A549 (cell line): Measurements from ENCODE around the gene CEL. TPM values are rescaled to one million over a fixed set of nuclear protein-coding genes. Genes with fewer than 3 reads are reported as not detected.
"Not testable (repeated sequence)": the region's sequence is repeated elsewhere in the genome, so short reads cannot be mapped to it uniquely, and the experiment has no call there.

Source experiments
- ATAC-seq, 2 experiments: fragments of 200-7000 bp in 1 of 2; fragments of >200 bp in 1 of 2; cut with Nextera tagmentation in 1 of 2; cut with Tn5 transposase in 1 of 2; 3 replicates each; pipeline versions ENCODE4 v1.8.0 to v1.9.1; 2018 to 2020; ENCODE audit warnings: mild to moderate bottlenecking in 1 of 2, moderate library complexity in 1 of 2
- CTCF ChIA-PET: fragments of 300-600 bp; sonication (Branson Sonifier 250); formaldehyde crosslinking; extraction: SDS; loops from one replicate; lab custom pipeline; 2021; ENCODE audit warnings: antibody characterized with exemption, inconsistent platforms; lab: Yijun Ruan, JAX
- POLR2A ChIA-PET: fragments of 350-600 bp; formaldehyde crosslinking; extraction: SDS; loops from one replicate; lab custom pipeline; 2021; ENCODE audit warnings: antibody characterized with exemption, inconsistent platforms; lab: Yijun Ruan, JAX
- DNase-seq, 2 experiments: peaks; one replicate each; pipeline versions ENCODE4 v3.0.0 to v3.0.0-alpha.2; 2011 to 2016; ENCODE audit warnings: low read depth in 1 of 2, low spot score in 1 of 2
- FAIRE-seq: peaks from 2 replicates; lab custom pipeline; 2011; peaks lifted over from hg19 to GRCh38; lab: Jason Lieb, UNC
- H3K27ac ChIP-seq, 2 experiments: fragments of >200 bp; sonication (Bioruptor Twin); formaldehyde crosslinking; 3 replicates each; pipeline ENCODE4 v1.5.1; 2016 to 2017
- H3K4me1 ChIP-seq: fragments of >200 bp; sonication (Bioruptor Twin); formaldehyde crosslinking; 3 replicates; pipeline ENCODE4 v1.6.1; 2016
- H3K4me2 ChIP-seq: fragments of >200 bp; sonication (Bioruptor Twin); formaldehyde crosslinking; 3 replicates; pipeline ENCODE4 v1.6.1; 2016
- H3K4me3 ChIP-seq: fragments of >200 bp; sonication (Bioruptor Twin); formaldehyde crosslinking; 3 replicates; pipeline ENCODE4 v1.5.1; 2016
- H3K9me3 ChIP-seq: fragments of >200 bp; sonication (Bioruptor Twin); formaldehyde crosslinking; 3 replicates; pipeline ENCODE4 v1.6.1; 2016
- CHD2 ChIP-seq: fragments of 150-350 bp; IDR thresholded peaks from 2 replicates; pipeline ENCODE4 v1.6.1; 2014; ENCODE audit warnings: low read length; ENCODE audit not compliant: partially characterized antibody
- EHF ChIP-seq: fragments of 250-450 bp; sonication (Bioruptor Pico); IDR thresholded peaks from 2 replicates; pipeline ENCODE4 v1.5.0; 2020; ENCODE audit warnings: mild to moderate bottlenecking
- EHMT2 ChIP-seq: fragments of 200-600 bp; sonication (generic); IDR thresholded peaks from 2 replicates; pipeline ENCODE4 v1.6.1; 2016; ENCODE audit warnings: antibody characterized with exemption, low read depth, mild to moderate bottlenecking, moderate library complexity
- ELK1 ChIP-seq: fragments of 150-350 bp; IDR thresholded peaks from 2 replicates; pipeline ENCODE4 v1.6.1; 2014; ENCODE audit warnings: low read depth, mild to moderate bottlenecking, low read length
- EP300 ChIP-seq, 2 experiments: fragments of >200 bp; sonication (Bioruptor Twin); formaldehyde crosslinking; IDR thresholded peaks; 2 replicates in 1 of 2; 3 replicates in 1 of 2; pipeline ENCODE4 v1.6.1; 2016 to 2017
- FOXS1 ChIP-seq: fragments of 250-450 bp; sonication (Bioruptor Pico); IDR thresholded peaks from 2 replicates; pipeline ENCODE4 v1.5.0; 2020; ENCODE audit warnings: mild to moderate bottlenecking, moderate library complexity
- GATA3 ChIP-seq: IDR thresholded peaks from 2 replicates; pipeline ENCODE4 v1.6.1; 2012; ENCODE audit warnings: borderline replicate concordance
- KDM5A ChIP-seq: fragments of 200-600 bp; sonication (generic); IDR thresholded peaks from 2 replicates; pipeline ENCODE4 v1.6.1; 2016; ENCODE audit warnings: antibody characterized with exemption, mild to moderate bottlenecking
- MAFK ChIP-seq: fragments of 450-650 bp; IDR thresholded peaks from 2 replicates; pipeline ENCODE4 v1.6.1; 2014; ENCODE audit not compliant: partially characterized antibody
- MYC ChIP-seq: IDR thresholded peaks from 2 replicates; pipeline ENCODE4 v1.6.1; 2012; ENCODE audit warnings: mild to moderate bottlenecking, inconsistent platforms, low read length, improper control_type of control experiment, borderline replicate concordance
- NR3C1 ChIP-seq: fragments of >200 bp; sonication (Bioruptor Twin); formaldehyde crosslinking; IDR thresholded peaks from 3 replicates; pipeline ENCODE4 v1.6.1; 2017
- PHF8 ChIP-seq: fragments of 200-600 bp; sonication (generic); IDR thresholded peaks from 2 replicates; pipeline ENCODE4 v1.6.1; 2016; ENCODE audit warnings: low read depth, mild to moderate bottlenecking, antibody characterized with exemption, moderate library complexity, borderline replicate concordance
- POLR2A ChIP-seq: IDR thresholded peaks from 2 replicates; pipeline ENCODE4 v1.6.1; 2012; ENCODE audit warnings: mild to moderate bottlenecking, low read length
- REST ChIP-seq: fragments of 200-600 bp; sonication (generic); IDR thresholded peaks from 2 replicates; pipeline ENCODE4 v1.6.1; 2016; ENCODE audit warnings: antibody characterized with exemption, mild to moderate bottlenecking, moderate library complexity
- SREBF2 ChIP-seq: fragments of 450-650 bp; IDR thresholded peaks from 2 replicates; pipeline ENCODE4 v1.6.1; 2014; ENCODE audit warnings: mild to moderate bottlenecking, moderate library complexity
- TFCP2L1 ChIP-seq: fragments of 250-450 bp; sonication (Bioruptor Pico); IDR thresholded peaks from 2 replicates; pipeline ENCODE4 v1.5.0; 2021; ENCODE audit warnings: mild to moderate bottlenecking
- WGBS: methylation state at CpG from one replicate; pipeline ENCODE4 v1.1.6; 2017; ENCODE audit errors: missing lambda C conversion rate; 5-methylcytosine and 5-hydroxymethylcytosine counted together
- polyA minus RNA-seq: library from RNA; depleted of rRNA, polyadenylated mRNA; stranded (reverse); fragments of >200 nt; gene quantifications from 2 replicates; pipeline ENCODE4 v1.2.3, GENCODE V29; 2011; rRNA and poly(A)+ RNA removed
- polyA plus RNA-seq, 4 experiments: library from polyadenylated mRNA; depleted of rRNA in 3 of 4; stranded (reverse); fragments of >200 nt; fragmentation: RNase III in 1 of 4; extraction: RNeasy Plus Mini Kit Qiagen cat#74134 plus additional on column Dnase treatment in 1 of 4; gene quantifications; 2 replicates in 3 of 4; 3 replicates in 1 of 4; pipeline ENCODE4 v1.2.3, GENCODE V29; 2011 to 2017
- TF ChIP-seq, protein P1 (sequence below): IDR thresholded peaks from 2 replicates; pipeline ENCODE4 v1.6.1; 2012
- TF ChIP-seq, protein P2 (sequence below): fragments of >200 bp; sonication (Bioruptor Twin); formaldehyde crosslinking; IDR thresholded peaks from 3 replicates; pipeline ENCODE4 v1.5.1; 2016

CEL gene
- polyA plus RNA-seq (2011; rRNA removed): 0.23 and 0.28 TPM in 2 replicates
- polyA plus RNA-seq (2012; cell fraction: cytosol; rRNA removed): 0.63 and 0.75 TPM in 2 replicates
- polyA plus RNA-seq (2012; cell fraction: nucleus; rRNA removed): 5.7 TPM in 2 replicates
- polyA plus RNA-seq (2017; fragmentation: RNase III; extraction: RNeasy Plus Mini Kit Qiagen cat#74134 plus additional on column Dnase treatment): 0.68 to 0.87 TPM (median 0.87 TPM) in 3 replicates
- polyA minus RNA-seq: 0.19 and 0.29 TPM in 2 replicates

- H3K4me2 ChIP-seq, DNase-seq, FAIRE-seq, H3K4me1 ChIP-seq, H3K4me3 ChIP-seq, CTCF ChIA-PET, ATAC-seq, H3K9me3 ChIP-seq: not testable (repeated sequence)
- H3K27ac ChIP-seq: peak within 1 kb of the TSS in 1 of 2 experiments; percentile 76; a peak in 4 of 6 replicates
- POLR2A ChIA-PET: interaction anchor here (0.7 kb wide), 1 partner anchor 61 kb away, joined by 5 read pairs; no protein-coding TSS in a partner anchor
- 67% methylated on average over 2 of the region's 9 CpGs for WGBS
Measured at GRCh38 chr9:133061764-133062145, at the start of gene CEL. TSS of gene CEL (plus strand) at chr9:133061981. CDS start at chr9:133062003, 22 bp downstream.

DNA sequence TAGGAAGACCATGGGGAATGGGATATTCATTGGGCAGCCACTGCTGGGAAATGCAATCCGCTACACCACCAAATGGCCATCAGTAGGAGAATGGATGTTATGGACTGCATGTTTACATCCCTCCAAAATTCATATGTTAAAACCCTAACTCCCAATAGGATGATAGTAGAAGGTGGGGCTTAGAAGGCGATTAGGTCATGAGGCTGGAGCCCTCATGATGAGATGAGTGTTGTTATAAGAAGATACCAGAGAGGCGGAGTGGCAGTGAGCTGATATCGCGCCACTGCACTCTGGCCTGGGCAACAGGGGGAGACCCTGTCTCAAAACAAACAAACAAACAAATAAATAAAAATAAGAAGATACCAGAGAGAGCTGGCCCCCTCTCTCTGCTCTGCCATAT, 47.1 kb upstream of the CEL start:
- POLR2A ChIA-PET: no interaction called here
- ATAC-seq: no peak
- H3K4me3 ChIP-seq: no peak overlapping the region
- TF ChIP-seq FOXS1 (CRISPR knock-in tag) (no peak), PHF8 (no peak), ELK1 (no peak), MYC (no peak), EHF (CRISPR knock-in tag) (no peak), EP300 (IDR thresholded peaks at IDR 0.05) (no peak), GATA3 (no peak), NR3C1 (no peak)
- TF ChIP-seq, protein P1, sequence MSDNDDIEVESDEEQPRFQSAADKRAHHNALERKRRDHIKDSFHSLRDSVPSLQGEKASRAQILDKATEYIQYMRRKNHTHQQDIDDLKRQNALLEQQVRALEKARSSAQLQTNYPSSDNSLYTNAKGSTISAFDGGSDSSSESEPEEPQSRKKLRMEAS: no peak
- TF ChIP-seq, protein P2, sequence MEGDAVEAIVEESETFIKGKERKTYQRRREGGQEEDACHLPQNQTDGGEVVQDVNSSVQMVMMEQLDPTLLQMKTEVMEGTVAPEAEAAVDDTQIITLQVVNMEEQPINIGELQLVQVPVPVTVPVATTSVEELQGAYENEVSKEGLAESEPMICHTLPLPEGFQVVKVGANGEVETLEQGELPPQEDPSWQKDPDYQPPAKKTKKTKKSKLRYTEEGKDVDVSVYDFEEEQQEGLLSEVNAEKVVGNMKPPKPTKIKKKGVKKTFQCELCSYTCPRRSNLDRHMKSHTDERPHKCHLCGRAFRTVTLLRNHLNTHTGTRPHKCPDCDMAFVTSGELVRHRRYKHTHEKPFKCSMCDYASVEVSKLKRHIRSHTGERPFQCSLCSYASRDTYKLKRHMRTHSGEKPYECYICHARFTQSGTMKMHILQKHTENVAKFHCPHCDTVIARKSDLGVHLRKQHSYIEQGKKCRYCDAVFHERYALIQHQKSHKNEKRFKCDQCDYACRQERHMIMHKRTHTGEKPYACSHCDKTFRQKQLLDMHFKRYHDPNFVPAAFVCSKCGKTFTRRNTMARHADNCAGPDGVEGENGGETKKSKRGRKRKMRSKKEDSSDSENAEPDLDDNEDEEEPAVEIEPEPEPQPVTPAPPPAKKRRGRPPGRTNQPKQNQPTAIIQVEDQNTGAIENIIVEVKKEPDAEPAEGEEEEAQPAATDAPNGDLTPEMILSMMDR: no peak
- TF ChIP-seq, all 56 proteins: peak for 0
- FAIRE-seq (no peak), DNase-seq (no peak)
- Histone ChIP-seq H3K9me3 (peaks cover 36% of the 10 kb centered on the region), H3K27ac (no peak overlapping the region), H3K4me2 (no peak overlapping the region), H3K4me1 (no peaks in the 10 kb centered on the region)
- WGBS: 51% methylated on average over 5 of the region's 5 CpGs
- CTCF ChIA-PET: interaction anchor here (5.0 kb wide), 1 partner anchor 8 kb away, joined by 46 read pairs; no protein-coding TSS in a partner anchor

- no peak overlapping the region for H3K4me2 ChIP-seq
- CTCF ChIA-PET: interaction anchor here (0.7 to 3.6 kb wide), 30 partner anchors 9 to 478 kb away, joined by 3 to 71 read pairs (median 4); partner anchors contain the start of gene GTF3C5
- H3K27ac ChIP-seq: no peak overlapping the region
- no peaks in the 10 kb centered on the region for H3K4me1 ChIP-seq
- POLR2A ChIA-PET: interaction anchor here (1.6 kb wide), 1 partner anchor 8 kb away, joined by 27 read pairs; the partner anchor contains the start of gene GTF3C5
- FAIRE-seq: no peak
- no peaks in the 10 kb centered on the region for H3K9me3 ChIP-seq
- peak in 1 of 2 experiments; percentile 30; a peak in 3 of 6 replicates for ATAC-seq
- TF ChIP-seq POLR2A: no peak
- no peak for TF ChIP-seq EHMT2
- no peak for TF ChIP-seq TFCP2L1 (CRISPR knock-in tag)
- no peak for TF ChIP-seq SREBF2
- TF ChIP-seq MYC: no peak
- TF ChIP-seq REST: no peak
- TF ChIP-seq, protein P1: no peak
- no peak for TF ChIP-seq MAFK
- TF ChIP-seq CHD2: no peak
- no peak for TF ChIP-seq KDM5A
- TF ChIP-seq GATA3: no peak
- TF ChIP-seq FOXS1 (CRISPR knock-in tag): no peak
- 64% methylated on average over 26 of the region's 26 CpGs for WGBS
- DNase-seq: peak in 1 of 2 experiments; percentile 22
- no peak overlapping the region for H3K4me3 ChIP-seq
Measured at GRCh38 chr9:133023117-133023890, 38.5 kb upstream of the CEL start.
